Measurements from ENCODE around the gene AKR1C8. TPM values are rescaled to one million over a fixed set of nuclear protein-coding genes. Genes with fewer than 3 reads are reported as not detected.

Gene AKR1C8
- total RNA-seq, 2 experiments from 2014 or later: not detected

- H3K4me3 Mint-ChIP-seq: no peak overlapping the region
- H3K4me1 Mint-ChIP-seq (ENCODE audit: low read depth): no peaks in the 10 kb centered on the region
- TF ChIP-seq, protein P1, sequence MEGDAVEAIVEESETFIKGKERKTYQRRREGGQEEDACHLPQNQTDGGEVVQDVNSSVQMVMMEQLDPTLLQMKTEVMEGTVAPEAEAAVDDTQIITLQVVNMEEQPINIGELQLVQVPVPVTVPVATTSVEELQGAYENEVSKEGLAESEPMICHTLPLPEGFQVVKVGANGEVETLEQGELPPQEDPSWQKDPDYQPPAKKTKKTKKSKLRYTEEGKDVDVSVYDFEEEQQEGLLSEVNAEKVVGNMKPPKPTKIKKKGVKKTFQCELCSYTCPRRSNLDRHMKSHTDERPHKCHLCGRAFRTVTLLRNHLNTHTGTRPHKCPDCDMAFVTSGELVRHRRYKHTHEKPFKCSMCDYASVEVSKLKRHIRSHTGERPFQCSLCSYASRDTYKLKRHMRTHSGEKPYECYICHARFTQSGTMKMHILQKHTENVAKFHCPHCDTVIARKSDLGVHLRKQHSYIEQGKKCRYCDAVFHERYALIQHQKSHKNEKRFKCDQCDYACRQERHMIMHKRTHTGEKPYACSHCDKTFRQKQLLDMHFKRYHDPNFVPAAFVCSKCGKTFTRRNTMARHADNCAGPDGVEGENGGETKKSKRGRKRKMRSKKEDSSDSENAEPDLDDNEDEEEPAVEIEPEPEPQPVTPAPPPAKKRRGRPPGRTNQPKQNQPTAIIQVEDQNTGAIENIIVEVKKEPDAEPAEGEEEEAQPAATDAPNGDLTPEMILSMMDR (IDR thresholded peaks at IDR 0.05): no peak
- DNase-seq (no peak), ATAC-seq (no peak)
- no peaks in the 10 kb centered on the region for H3K36me3 Mint-ChIP-seq (ENCODE audit: low read depth)
- no peaks in the 10 kb centered on the region for H3K27me3 Mint-ChIP-seq
- POLR2A ChIA-PET: no interaction called here
- no peak overlapping the region for H3K27ac Mint-ChIP-seq
- no peaks in the 10 kb centered on the region for H3K9me3 Mint-ChIP-seq
- intact Hi-C loops (cut with micrococcal nuclease): no loop called here
- CTCF ChIA-PET: no interaction called here
Observed at GRCh38 chr10:5108658-5109416, 76.1 kb downstream of the AKR1C8 start.

GRCh38 chr10:5107860-5108526 lies 77.0 kb downstream of the AKR1C8 start:
- Mint-ChIP-seq H3K9me3 (no peaks in the 10 kb centered on the region), H3K27me3 (no peaks in the 10 kb centered on the region), H3K4me3 (no peak overlapping the region), H3K4me1 (ENCODE audit: low read depth) (no peaks in the 10 kb centered on the region), H3K36me3 (ENCODE audit: low read depth) (no peaks in the 10 kb centered on the region), H3K27ac (no peak overlapping the region)
- POLR2A ChIA-PET: no interaction called here
- ATAC-seq (no peak), DNase-seq (no peak)
- TF ChIP-seq, protein P1 (IDR thresholded peaks at IDR 0.05): no peak
- intact Hi-C loops (cut with micrococcal nuclease): no loop called here
- CTCF ChIA-PET: no interaction called here

GRCh38 chr10:5106553-5106952 lies 78.4 kb downstream of the AKR1C8 start:
- H3K4me3 Mint-ChIP-seq: no peak overlapping the region
- ATAC-seq (no peak), DNase-seq (no peak)
- H3K36me3 Mint-ChIP-seq (ENCODE audit: low read depth): no peaks in the 10 kb centered on the region
- CTCF ChIA-PET: no interaction called here
- POLR2A ChIA-PET: no interaction called here
- H3K4me1 Mint-ChIP-seq (ENCODE audit: low read depth): no peaks in the 10 kb centered on the region
- no peak overlapping the region for H3K27ac Mint-ChIP-seq
- TF ChIP-seq, protein P1 (IDR thresholded peaks at IDR 0.05): no peak
- no peaks in the 10 kb centered on the region for H3K27me3 Mint-ChIP-seq
- intact Hi-C loops (cut with micrococcal nuclease): no loop called here
- H3K9me3 Mint-ChIP-seq: no peaks in the 10 kb centered on the region

- Mint-ChIP-seq H3K27me3 (no peaks in the 10 kb centered on the region), H3K4me3 (no peak overlapping the region), H3K4me1 (ENCODE audit: low read depth) (no peaks in the 10 kb centered on the region), H3K9me3 (no peaks in the 10 kb centered on the region), H3K36me3 (ENCODE audit: low read depth) (no peaks in the 10 kb centered on the region), H3K27ac (no peak overlapping the region)
- ATAC-seq: no peak
- DNase-seq: no peak
- intact Hi-C loops (cut with micrococcal nuclease): no loop called here
- POLR2A ChIA-PET: no interaction called here
- TF ChIP-seq, protein P1 (IDR thresholded peaks at IDR 0.05): no peak
- CTCF ChIA-PET: no interaction called here
Observed at GRCh38 chr10:5105626-5106025, 79.3 kb downstream of the AKR1C8 start.

Other genes starting within 250 kb of the AKR1C8 start
- under 1 TPM; 0.45 to 0.56 TPM for gene AKR1C1, start 221.7 kb downstream of the AKR1C8 start, total RNA-seq
- gene AKR1C2, start 181.3 kb downstream of the AKR1C8 start, total RNA-seq: not detected
- gene AKR1C3, start 90.7 kb downstream of the AKR1C8 start, total RNA-seq: under 1 TPM in 1 of 2 experiments, not detected in 1; 0.29 TPM
- not detected for gene AKR1C4, start 11.7 kb upstream of the AKR1C8 start, total RNA-seq
- not detected for gene UCN3, start 179.8 kb upstream of the AKR1C8 start, total RNA-seq
- not detected for gene TUBAL3, start 219.7 kb upstream of the AKR1C8 start, total RNA-seq
- 10 to 100 TPM; 20.5 to 21.6 TPM for gene NET1, start 227.4 kb upstream of the AKR1C8 start, total RNA-seq